Iris pigment epithelial cell (primary cell): ENCODE data around the gene TMEM150B.
"Not testable (repeated sequence)": the region's sequence is repeated elsewhere in the genome, so short reads cannot be mapped to it uniquely, and the experiment has no call there.

ENCODE experiments used
- DNase-seq: peaks from one replicate; pipeline ENCODE4 v3.0.0-alpha.2; 2011; ENCODE audit warnings: low read depth

Gene TMEM150B

GRCh38 chr19:55339105-55339888 is 14.2 kb upstream of the TMEM150B start, which contains the start of gene KMT5C:
KMT5C (plus strand) TSS chr19:55339876; CDS start chr19:55341937, 2,061 bp downstream.
- peak; percentile 100 for DNase-seq

GRCh38 chr19:55336101-55336500 is 11.0 kb upstream of the TMEM150B start:
- no peak for DNase-seq

GRCh38 chr19:55333870-55334269 is 8.7 kb upstream of the TMEM150B start:
- no peak for DNase-seq

DNA sequence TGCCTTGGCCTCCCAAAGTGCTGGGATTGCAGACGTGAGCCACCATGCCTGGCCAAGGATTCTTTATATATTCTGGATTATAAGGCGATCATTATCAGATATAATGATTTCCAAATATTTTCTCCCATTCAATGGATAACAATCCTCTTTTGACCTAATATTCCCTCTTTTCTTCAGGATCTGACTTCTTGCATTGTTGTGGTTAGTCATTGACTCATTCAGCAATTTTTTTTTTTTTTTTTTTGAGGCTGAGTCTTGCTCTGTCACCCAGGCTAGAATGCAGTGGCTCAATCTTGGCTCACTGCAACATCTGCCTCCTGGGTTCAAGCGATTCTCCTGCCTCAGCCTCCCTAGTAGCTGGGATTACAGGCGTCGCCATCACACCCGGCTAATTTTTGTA is 4.7 kb upstream of the TMEM150B start:
- DNase-seq: not testable (repeated sequence)

DNA sequence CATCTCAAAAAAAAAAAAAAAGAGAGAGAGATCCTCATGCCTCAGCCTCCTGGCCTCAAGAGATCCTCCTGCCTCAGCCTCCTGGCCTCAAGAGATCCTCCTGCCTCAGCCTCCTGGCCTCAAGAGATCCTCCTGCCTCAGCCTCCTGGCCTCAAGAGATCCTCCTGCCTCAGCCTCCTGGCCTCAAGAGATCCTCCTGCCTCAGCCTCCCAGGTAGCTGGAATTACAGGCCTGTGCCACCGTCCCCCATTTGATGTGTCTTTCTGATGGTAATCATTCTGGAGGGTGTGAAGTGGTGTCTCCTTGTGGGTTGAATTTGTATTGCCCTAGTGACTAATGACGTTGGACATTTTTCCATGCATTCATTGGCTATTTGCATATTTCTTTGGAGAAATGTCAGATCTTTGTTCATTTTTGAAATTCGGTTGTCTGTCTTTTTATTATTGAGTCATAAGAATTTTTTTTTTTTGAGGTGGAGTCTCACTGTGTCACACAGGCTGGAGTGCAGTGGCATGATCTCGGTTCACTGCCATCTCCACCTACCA is 3.7 kb upstream of the TMEM150B start:
- not testable (repeated sequence) for DNase-seq

DNA sequence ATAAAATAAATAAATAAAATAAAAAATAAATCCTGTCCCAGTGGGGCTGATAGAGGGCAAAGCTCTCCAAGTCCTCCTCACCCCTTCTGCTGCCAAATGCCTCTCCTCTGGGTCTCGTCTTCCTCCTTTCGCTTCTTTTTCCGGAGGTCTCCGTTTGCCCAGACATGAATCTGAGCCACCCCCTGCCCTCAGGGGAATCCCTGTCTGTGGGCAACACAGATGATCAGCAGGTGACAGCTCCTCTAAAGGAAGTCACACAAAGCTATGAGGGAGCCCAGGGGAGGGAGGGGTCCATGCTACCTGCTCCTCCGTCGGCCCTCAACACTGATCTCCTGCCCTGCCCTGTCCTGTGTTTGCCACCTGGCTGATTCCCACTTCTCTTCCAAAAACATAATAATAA is 479 bp downstream of the TMEM150B start:
- no peak for DNase-seq

GRCh38 chr19:55322204-55322885 is 2.8 kb downstream of the TMEM150B start:
- no peak for DNase-seq

DNA sequence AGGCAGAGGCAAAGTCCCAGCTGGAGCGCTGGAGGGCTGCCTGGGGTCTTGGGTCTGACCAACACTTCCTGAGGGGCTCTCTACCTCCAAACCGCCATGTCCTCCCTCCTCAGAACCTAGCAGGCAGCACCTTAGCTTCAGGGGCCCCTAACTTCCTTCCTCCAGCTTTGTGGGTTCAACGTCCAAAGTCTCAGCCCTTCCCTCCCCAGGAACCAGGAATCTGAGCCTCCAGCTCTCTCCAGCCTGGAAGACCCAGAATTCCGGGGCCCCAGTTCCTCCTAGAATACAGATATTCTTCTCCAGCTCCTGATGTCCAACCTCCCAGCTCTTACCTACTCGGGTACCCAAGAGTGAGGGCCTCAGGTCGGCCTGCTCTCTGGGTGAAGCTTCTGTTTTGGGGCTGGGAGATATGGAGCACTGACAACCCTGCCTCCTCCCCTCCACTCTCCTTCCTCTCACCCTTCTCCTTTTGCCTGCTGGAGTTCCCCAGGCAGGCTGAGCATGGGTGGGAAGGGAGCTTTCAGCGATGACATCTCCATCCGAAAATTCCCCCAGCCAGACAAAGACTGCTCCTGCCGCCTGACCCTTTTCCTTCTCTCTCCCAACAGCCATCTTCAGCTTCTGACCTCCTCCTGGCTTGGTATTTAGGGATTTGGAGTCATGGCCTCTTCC is 3.5 kb downstream of the TMEM150B start:
- DNase-seq: no peak

DNA sequence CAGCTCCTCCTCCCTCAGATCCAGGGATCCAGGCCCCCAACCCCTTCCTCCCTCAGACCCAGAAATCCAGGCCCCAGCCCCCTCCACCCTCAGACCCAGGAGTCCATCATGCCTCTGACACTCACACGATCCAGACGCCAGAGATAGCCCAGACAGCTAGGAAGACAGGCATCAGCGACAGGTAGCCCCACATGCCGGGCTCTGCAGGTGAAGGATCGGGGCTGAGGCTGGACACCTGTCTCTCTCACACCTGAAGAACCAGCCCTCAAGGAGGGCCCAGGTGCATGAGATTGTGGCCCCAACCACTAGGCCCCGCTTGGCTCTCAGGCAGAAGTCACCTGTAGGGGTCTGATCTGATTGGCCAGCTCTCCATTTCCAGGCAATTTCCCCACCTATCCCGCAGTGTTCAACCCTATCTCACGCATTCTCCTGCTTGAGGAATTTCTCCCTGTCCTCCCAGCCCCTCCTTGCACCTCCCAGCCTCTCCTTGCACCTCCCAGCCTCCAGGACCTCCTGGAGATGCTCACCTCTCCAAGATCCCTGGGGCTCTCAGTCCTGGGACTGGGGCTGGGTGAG is 4.2 kb downstream of the TMEM150B start:
- DNase-seq: no peak

DNA sequence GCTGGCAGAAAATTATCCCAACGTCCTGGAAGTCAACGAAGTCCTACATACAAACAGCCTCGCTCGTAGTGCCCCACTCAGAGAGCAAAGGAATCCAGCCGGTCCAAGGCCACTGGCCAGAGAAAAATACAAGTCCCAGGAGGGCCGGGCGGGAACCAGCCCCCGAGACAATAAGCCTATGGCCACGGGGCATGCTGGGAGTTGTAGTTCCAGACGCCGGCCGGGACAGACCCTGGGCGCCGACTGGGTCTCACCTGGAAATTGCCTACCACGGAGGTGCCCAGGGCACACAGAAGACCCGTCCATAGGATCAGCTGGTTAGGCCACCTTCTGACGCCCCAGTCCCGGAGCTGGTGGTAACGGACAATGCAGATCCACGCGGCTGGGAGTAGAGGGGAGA is 5.4 kb downstream of the TMEM150B start:
- DNase-seq: peak; percentile 43

DNA sequence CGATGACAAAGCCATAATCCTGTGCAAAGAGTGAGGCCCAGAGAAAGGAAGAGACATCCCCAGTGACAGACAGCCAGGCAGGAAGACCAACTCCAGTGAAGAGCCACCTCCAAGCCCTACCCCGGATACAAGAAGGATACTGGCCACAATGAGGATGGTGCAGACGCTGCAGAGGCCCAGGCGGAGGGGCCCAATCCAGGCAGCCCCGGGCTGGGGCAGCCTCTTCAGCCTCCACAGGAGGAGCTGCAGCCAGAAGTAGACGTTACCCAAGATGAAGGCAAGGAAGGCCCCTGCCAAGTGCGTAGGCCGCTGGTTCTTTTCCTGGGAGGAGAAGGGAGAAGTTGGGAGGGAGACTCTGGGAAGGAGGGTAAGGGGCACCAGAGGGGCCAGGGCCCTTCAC is 8.5 kb downstream of the TMEM150B start:
- DNase-seq: no peak

GRCh38 chr19:55315956-55316525 is 9.1 kb downstream of the TMEM150B start:
- no peak for DNase-seq

GRCh38 chr19:55314396-55314795 is 10.7 kb downstream of the TMEM150B start:
- DNase-seq: no peak

DNA sequence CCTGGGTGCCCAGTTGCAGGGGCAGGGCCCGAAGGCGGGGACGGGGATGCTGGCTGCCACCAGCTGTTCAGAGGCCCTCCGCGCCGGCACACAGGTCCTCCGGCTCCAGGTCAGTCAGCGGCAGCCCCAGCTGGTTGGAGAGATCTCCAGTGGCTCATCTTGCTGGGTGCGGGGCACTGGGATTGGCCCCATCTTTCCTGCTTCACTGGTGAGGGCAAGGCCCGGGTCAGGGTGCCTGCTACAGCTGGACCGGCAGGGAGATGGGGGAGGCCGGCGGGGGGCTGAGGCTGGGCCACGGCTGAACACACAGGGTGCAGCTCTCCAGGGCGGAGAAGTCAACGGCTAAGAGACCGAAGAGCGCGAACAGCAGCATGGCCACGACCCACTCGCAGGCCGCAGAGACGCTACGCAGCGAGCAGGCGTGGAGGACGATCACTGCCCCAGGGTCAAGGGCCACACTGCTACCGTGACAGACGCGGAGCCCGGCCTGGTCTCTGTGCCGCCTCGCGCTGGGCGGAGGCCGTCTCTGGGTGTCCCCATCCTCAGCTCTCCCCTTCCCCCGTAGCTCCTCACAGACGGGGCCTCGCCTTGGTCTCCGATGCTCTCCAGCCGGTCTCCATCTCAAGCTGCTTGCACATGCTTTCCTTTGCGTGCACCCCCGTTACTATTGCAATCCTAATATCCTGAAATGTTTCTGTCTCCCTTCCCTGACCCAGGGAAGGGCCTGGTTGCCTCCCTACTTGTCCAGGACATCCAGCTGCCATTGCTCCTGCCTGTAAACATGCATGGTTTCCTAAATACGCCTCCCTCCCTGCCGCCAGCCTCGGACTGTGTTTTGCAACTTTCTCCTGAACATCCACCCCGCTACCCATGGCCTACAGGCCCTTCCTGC is 12.3 kb downstream of the TMEM150B start:
- no peak for DNase-seq

GRCh38 chr19:55311797-55312196 is 13.3 kb downstream of the TMEM150B start:
- no peak for DNase-seq

- no peak for DNase-seq
Measured at GRCh38 chr19:55311397-55311796, 13.7 kb downstream of the TMEM150B start.

DNA sequence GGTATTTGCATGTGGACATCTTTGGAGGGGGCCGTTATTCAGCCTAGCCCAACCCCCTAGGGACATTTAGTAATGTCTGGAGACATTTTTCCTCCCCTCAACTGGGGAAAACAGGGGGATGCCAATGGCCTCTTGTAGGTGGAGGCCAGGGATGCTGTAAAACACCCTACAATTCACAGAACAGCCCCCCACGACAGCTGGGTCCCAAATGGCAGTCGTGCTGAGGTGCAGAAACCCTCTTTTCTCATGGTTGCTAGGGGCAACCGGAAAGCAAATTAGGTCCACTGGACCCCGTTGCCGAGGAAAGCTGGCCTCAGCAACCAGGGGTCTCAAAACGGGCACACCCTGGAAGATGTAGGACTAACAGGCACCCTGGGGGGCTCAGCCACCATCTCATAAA is 14.6 kb downstream of the TMEM150B start:
- DNase-seq: no peak

DNA sequence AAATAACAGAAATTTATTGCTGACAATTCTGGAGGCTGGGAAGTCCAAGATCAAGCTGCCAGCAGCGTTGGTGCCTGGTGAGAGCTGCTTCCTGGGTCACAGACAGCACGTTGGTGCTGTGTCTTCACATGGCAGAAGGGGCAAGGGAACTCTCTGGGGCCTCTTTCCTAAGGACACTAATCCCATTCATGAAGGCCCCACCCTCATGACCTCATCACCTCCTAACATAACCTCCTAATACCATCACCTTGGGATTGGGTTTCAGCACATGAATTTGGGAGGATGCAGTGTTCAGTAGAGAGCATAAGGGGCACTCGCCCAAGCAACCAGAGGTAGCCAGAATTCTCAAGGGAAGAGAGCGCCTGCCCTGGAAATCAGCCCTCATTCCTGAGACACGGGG is 15.7 kb downstream of the TMEM150B start:
- DNase-seq: no peak

DNA sequence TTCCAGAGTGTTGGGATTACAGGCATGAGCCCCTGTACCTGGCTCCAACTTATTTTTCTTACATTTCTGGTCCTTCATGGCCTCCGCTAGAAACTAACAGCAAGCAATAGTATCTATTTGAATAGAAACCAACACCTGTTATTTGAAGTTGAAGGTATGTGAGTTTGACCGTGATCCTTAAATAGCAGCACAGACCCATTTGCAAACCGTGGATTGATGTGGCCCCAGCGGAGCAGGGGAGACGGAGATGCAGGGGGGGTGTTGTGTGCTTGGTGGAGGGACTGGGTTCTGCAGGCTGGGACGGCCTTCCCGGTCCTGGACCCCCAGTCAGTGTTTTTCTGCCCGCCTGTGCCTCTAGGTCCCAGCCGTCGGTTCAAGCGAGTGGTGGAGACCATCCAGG is 16.9 kb downstream of the TMEM150B start:
- DNase-seq: no peak

DNA sequence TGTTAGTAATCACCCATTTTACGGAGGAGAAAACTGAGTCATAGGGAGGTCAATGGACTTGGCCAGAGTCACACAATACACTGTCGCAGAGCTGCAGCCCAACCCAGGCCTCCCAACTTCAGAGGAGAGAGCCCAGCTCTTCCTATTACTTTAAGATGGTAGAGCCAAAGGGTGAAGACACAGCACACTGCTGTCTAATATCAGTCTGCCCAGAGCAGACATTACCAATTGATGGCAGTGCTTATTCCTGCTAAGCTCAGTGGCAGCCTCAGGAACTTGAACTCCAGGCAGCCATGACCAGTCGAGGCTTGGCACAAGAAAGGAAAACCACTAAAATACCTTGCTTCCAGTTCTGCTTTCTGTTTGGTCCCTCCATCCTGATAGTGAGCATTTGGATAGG is 18.4 kb downstream of the TMEM150B start:
- no peak for DNase-seq

- DNase-seq: no peak
Measured at GRCh38 chr19:55305983-55306562, 19.1 kb downstream of the TMEM150B start.
